Esophagus squamous epithelium (tissue), 5 donors: Measurements from ENCODE around the gene PP2D1. TPM values are rescaled to one million over a fixed set of nuclear protein-coding genes. Genes with fewer than 3 reads are reported as not detected.

Experiments
- DNase-seq: peaks from one replicate; lab custom pipeline; 2025; lab: John Stamatoyannopoulos, UW
- H3K27ac ChIP-seq, 4 donors: fragments of 200-600 bp; sonication (generic); one replicate each; pipeline ENCODE4 v1.5.1; 2016 to 2019; ENCODE audit warnings: mild to moderate bottlenecking in 1 of 4
- H3K27me3 ChIP-seq, 4 donors: fragments of 200-600 bp; sonication (generic); 1 replicate in 3 of 4; 2 replicates in 1 of 4; pipeline versions ENCODE4 v1.5.1 to v1.6.0; 2017 to 2021; ENCODE audit warnings: antibody characterized with exemption in 1 of 4
- H3K36me3 ChIP-seq, 3 donors: fragments of 200-600 bp; sonication (generic); one replicate each; pipeline ENCODE4 v1.5.1; 2016 to 2019
- H3K4me1 ChIP-seq, 3 donors: fragments of 200-600 bp; sonication (generic); one replicate each; pipeline ENCODE4 v1.5.1; 2017 to 2019
- H3K4me3 ChIP-seq, 4 donors: fragments of 200-600 bp; sonication (generic); 1 replicate in 3 of 4; 2 replicates in 1 of 4; pipeline ENCODE4 v1.5.1; 2016 to 2019; ENCODE audit warnings: mild to moderate bottlenecking in 2 of 4, moderate library complexity in 1 of 4
- H3K9me3 ChIP-seq, 3 donors: fragments of 200-600 bp; sonication (generic); one replicate each; pipeline ENCODE4 v1.5.1; 2016 to 2019
- CTCF ChIP-seq, 6 experiments: fragments of 450-650 bp in 4 of 6; fragments of 200-600 bp in 2 of 6; sonication (generic) in 2 of 6; IDR thresholded peaks; one replicate each; pipeline ENCODE4 v1.5.1; 2016 to 2019; ENCODE audit warnings: antibody characterized with exemption in 6 of 6, mild to moderate bottlenecking in 4 of 6, moderate library complexity in 4 of 6
- POLR2A ChIP-seq, 4 donors: fragments of 450-650 bp; IDR thresholded peaks; one replicate each; pipeline ENCODE4 v1.6.1; 2017; ENCODE audit warnings: antibody characterized with exemption in 4 of 4, mild to moderate bottlenecking in 4 of 4, moderate library complexity in 3 of 4
- WGBS, 2 donors: methylation state at CpG; one replicate each; pipeline ENCODE4 v1.1.5; 2018; 5-methylcytosine and 5-hydroxymethylcytosine counted together
- intact Hi-C: fragments of 100-400 bp; cut with DNase I; formaldehyde crosslinking; loops from one replicate; pipeline ENCODE4 v1.15.0; 2022
- total RNA-seq, 4 donors: library from RNA; depleted of rRNA; stranded (reverse); fragments of >200 nt; gene quantifications; one replicate each; pipeline ENCODE4 v1.1.0, GENCODE V29; 2016
- donor health status: DM: yes; HTN: yes; CAD: no.

Gene PP2D1
- total RNA-seq, 4 donors from 2014 or later = not detected

DNA sequence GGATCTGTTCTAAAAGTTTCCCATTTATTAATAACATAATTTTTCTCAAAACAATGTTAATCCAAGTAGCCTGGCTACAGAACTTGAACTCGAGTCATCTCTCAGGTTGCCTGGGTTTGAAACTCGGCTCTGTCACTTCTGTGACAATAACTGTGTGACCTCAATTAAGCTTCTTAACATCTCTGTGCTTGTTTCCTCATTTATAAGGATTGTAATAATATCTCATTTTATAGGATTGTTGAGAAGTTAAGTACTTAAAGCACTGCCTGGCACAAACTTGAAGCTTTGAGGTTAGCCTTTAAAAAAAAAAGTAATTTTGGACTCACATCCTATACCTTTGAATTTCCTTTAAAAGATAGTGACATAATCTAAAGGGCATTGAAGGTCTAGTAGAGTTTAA is 61.7 kb downstream of the PP2D1 start:
- TF ChIP-seq CTCF (IDR thresholded peaks at IDR 0.05) (no peak), POLR2A (IDR thresholded peaks at IDR 0.05) (no peak)
- Histone ChIP-seq H3K9me3 (no peaks in the 10 kb centered on the region), H3K27ac (no peak overlapping the region), H3K4me3 (no peak overlapping the region), H3K4me1 (peaks cover 4 to 61% (median 14%) of the 10 kb centered on the region in 3 donors), H3K27me3 (no peaks in the 10 kb centered on the region), H3K36me3 (peaks cover 0 to 46% (median 0%) of the 10 kb centered on the region in 3 donors)
- no peak for DNase-seq
- intact Hi-C loops = no loop called here
- 55 to 61% methylated on average over 2 of the region's 2 CpGs for WGBS, 2 donors

DNA sequence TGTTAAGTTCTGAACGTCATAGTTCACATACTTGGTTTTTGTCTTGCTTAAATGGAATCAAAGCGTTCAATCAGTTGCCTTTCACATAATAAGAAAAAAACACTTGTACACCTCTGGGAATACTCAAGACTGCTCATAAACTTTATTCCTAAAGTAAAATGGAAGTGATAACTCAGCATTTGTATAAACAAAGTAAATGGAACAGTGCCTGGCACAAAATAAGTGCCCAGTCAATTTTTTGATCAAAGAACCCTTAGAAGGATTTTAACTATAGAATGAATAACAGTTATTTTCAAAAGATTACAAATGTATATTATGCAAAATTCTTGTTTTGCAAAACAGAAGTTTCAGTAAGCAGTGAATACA is 63.9 kb downstream of the PP2D1 start:
- peak overlapping the region; percentile 94 to 99 (median 99) for H3K27ac ChIP-seq
- H3K4me3 ChIP-seq = peak overlapping the region; percentile 61 to 96 (median 88)
- TF ChIP-seq CTCF (IDR thresholded peaks at IDR 0.05) = no peak
- no peak for TF ChIP-seq POLR2A (IDR thresholded peaks at IDR 0.05)
- peaks cover 4 to 61% (median 14%) of the 10 kb centered on the region in 3 donors for H3K4me1 ChIP-seq
- intact Hi-C loops = no loop called here
- H3K27me3 ChIP-seq = no peaks in the 10 kb centered on the region
- no peaks in the 10 kb centered on the region for H3K9me3 ChIP-seq
- no peak for DNase-seq
- WGBS, 2 donors = 0% methylated on average over 2 of the region's 2 CpGs
- H3K36me3 ChIP-seq = peaks cover 0 to 25% (median 0%) of the 10 kb centered on the region in 3 donors

DNA sequence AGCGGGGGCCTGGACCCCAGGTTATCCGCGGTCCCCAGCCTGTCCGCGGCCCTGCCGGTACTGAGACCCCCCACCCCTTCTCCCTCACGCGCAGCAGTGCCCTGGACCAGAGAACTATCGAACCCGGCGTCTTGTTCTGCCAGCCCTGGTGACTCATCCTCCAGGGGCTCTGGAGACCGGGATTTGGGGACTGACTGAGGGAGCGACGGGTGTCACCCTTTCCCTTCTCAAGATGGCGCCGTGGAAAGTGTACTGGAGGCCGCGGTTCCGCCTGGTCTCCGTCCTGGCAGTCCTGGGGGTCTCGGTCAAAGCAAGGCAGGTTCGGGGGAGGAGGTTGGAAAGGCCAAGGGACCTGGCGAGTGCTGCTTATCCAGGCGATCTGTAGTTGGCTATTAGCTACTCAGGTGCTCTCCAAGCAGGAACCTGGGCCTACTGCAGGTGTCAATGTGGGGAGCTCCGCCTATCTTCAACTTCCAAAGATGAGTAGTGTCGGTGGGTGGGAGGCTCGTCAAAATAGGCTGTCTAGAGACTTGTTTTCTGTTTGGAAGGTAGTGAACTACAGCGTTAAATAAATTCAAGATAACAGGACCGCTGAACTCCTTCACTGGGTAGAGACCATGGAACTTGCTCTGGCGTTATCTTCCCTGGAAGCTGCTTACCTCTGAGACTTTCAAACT is 64.4 kb downstream of the PP2D1 start:
- H3K4me1 ChIP-seq = peaks cover 4 to 59% (median 14%) of the 10 kb centered on the region in 3 donors
- H3K9me3 ChIP-seq = no peaks in the 10 kb centered on the region
- H3K27ac ChIP-seq = peak overlapping the region; percentile 94 to 99 (median 99)
- H3K4me3 ChIP-seq = peak overlapping the region; percentile 61 to 96 (median 88)
- DNase-seq = peak; percentile 19
- peaks cover 0 to 20% (median 0%) of the 10 kb centered on the region in 3 donors for H3K36me3 ChIP-seq
- 0 to 1% methylated on average over 8 to 20 of the region's 30 CpGs for WGBS, 2 donors
- TF ChIP-seq CTCF (IDR thresholded peaks at IDR 0.05) (peak in 2 of 6 experiments; percentile 4 to 11), POLR2A (IDR thresholded peaks at IDR 0.05) (no peak)
- intact Hi-C loops = loop anchor here (2.0 kb wide), 1 partner anchor 93 kb away; the partner anchor contains the start of gene KAT2B
- no peaks in the 10 kb centered on the region for H3K27me3 ChIP-seq

- H3K9me3 ChIP-seq = no peaks in the 10 kb centered on the region
- 0 to 1% methylated on average over 39 to 51 of the region's 73 CpGs for WGBS, 2 donors
- peak within 1 kb of the TSS; percentile 61 to 96 (median 88) for H3K4me3 ChIP-seq
- no peaks in the 10 kb centered on the region for H3K27me3 ChIP-seq
- peak within 1 kb of the TSS; percentile 94 to 99 (median 99) for H3K27ac ChIP-seq
- intact Hi-C loops = loop anchor here (2.0 kb wide), 1 partner anchor 94 kb away; the partner anchor contains the start of gene KAT2B
- H3K4me1 ChIP-seq = peaks cover 4 to 52% (median 14%) of the 10 kb centered on the region in 3 donors
- TF ChIP-seq CTCF (IDR thresholded peaks at IDR 0.05) (peak in 1 of 6 experiments; percentile 12), POLR2A (IDR thresholded peaks at IDR 0.05) (peak in 3 of 4 donors; percentile 28 to 84 (median 76))
- peak; percentile 94 for DNase-seq
- peaks cover 0 to 13% (median 0%) of the 10 kb centered on the region in 3 donors for H3K36me3 ChIP-seq
Observed at GRCh38 chr3:19946832-19947548, 65.1 kb downstream of the PP2D1 start, which contains the start of gene RAB5A. TSS of gene RAB5A (plus strand) at chr3:19947097. CDS start at chr3:19950899, 3,802 bp downstream.
